ENCODE measurements around the gene IFT57.
"Not testable (repeated sequence)": the region's sequence is repeated elsewhere in the genome, so short reads cannot be mapped to it uniquely, and the experiment has no call there.

GRCh38 chr3:108268235-108268634 lies 46.0 kb upstream of the IFT57 start:
- TF ChIP-seq, protein P1, sequence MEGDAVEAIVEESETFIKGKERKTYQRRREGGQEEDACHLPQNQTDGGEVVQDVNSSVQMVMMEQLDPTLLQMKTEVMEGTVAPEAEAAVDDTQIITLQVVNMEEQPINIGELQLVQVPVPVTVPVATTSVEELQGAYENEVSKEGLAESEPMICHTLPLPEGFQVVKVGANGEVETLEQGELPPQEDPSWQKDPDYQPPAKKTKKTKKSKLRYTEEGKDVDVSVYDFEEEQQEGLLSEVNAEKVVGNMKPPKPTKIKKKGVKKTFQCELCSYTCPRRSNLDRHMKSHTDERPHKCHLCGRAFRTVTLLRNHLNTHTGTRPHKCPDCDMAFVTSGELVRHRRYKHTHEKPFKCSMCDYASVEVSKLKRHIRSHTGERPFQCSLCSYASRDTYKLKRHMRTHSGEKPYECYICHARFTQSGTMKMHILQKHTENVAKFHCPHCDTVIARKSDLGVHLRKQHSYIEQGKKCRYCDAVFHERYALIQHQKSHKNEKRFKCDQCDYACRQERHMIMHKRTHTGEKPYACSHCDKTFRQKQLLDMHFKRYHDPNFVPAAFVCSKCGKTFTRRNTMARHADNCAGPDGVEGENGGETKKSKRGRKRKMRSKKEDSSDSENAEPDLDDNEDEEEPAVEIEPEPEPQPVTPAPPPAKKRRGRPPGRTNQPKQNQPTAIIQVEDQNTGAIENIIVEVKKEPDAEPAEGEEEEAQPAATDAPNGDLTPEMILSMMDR (IDR thresholded peaks at IDR 0.05), result not testable (repeated sequence)
- TF ChIP-seq EP300 (IDR thresholded peaks at IDR 0.05), result not testable (repeated sequence)

Measured in gastroesophageal sphincter (tissue), 3 donors.